Esophagus squamous epithelium (tissue), 5 donors: Measurements from ENCODE around the gene HELZ. TPM values are rescaled to one million over a fixed set of nuclear protein-coding genes. Genes with fewer than 3 reads are reported as not detected.
"Not testable (repeated sequence)": the region's sequence is repeated elsewhere in the genome, so short reads cannot be mapped to it uniquely, and the experiment has no call there.

Experiments
- DNase-seq: peaks from one replicate; lab custom pipeline; 2025; lab: John Stamatoyannopoulos, UW
- H3K27ac ChIP-seq, 4 donors: fragments of 200-600 bp; sonication (generic); one replicate each; pipeline ENCODE4 v1.5.1; 2016 to 2019; ENCODE audit warnings: mild to moderate bottlenecking in 1 of 4
- H3K27me3 ChIP-seq, 4 donors: fragments of 200-600 bp; sonication (generic); 1 replicate in 3 of 4; 2 replicates in 1 of 4; pipeline versions ENCODE4 v1.5.1 to v1.6.0; 2017 to 2021; ENCODE audit warnings: antibody characterized with exemption in 1 of 4
- H3K36me3 ChIP-seq, 3 donors: fragments of 200-600 bp; sonication (generic); one replicate each; pipeline ENCODE4 v1.5.1; 2016 to 2019
- H3K4me1 ChIP-seq, 3 donors: fragments of 200-600 bp; sonication (generic); one replicate each; pipeline ENCODE4 v1.5.1; 2017 to 2019
- H3K4me3 ChIP-seq, 4 donors: fragments of 200-600 bp; sonication (generic); 1 replicate in 3 of 4; 2 replicates in 1 of 4; pipeline ENCODE4 v1.5.1; 2016 to 2019; ENCODE audit warnings: mild to moderate bottlenecking in 2 of 4, moderate library complexity in 1 of 4
- H3K9me3 ChIP-seq, 3 donors: fragments of 200-600 bp; sonication (generic); one replicate each; pipeline ENCODE4 v1.5.1; 2016 to 2019
- CTCF ChIP-seq, 6 experiments: fragments of 450-650 bp in 4 of 6; fragments of 200-600 bp in 2 of 6; sonication (generic) in 2 of 6; IDR thresholded peaks; one replicate each; pipeline ENCODE4 v1.5.1; 2016 to 2019; ENCODE audit warnings: antibody characterized with exemption in 6 of 6, mild to moderate bottlenecking in 4 of 6, moderate library complexity in 4 of 6
- POLR2A ChIP-seq, 4 donors: fragments of 450-650 bp; IDR thresholded peaks; one replicate each; pipeline ENCODE4 v1.6.1; 2017; ENCODE audit warnings: antibody characterized with exemption in 4 of 4, mild to moderate bottlenecking in 4 of 4, moderate library complexity in 3 of 4
- WGBS, 2 donors: methylation state at CpG; one replicate each; pipeline ENCODE4 v1.1.5; 2018; 5-methylcytosine and 5-hydroxymethylcytosine counted together
- intact Hi-C: fragments of 100-400 bp; cut with DNase I; formaldehyde crosslinking; loops from one replicate; pipeline ENCODE4 v1.15.0; 2022
- total RNA-seq, 4 donors: library from RNA; depleted of rRNA; stranded (reverse); fragments of >200 nt; gene quantifications; one replicate each; pipeline ENCODE4 v1.1.0, GENCODE V29; 2016
- donor health status: DM: yes; HTN: yes; CAD: no.

HELZ gene
- total RNA-seq, 4 donors from 2014 or later = 11.4 to 42.5 (median 26.8) TPM

- H3K4me1 ChIP-seq = peaks cover 0 to 31% (median 6%) of the 10 kb centered on the region in 3 donors
- TF ChIP-seq POLR2A (IDR thresholded peaks at IDR 0.05) (no peak), CTCF (IDR thresholded peaks at IDR 0.05) (no peak)
- WGBS, 2 donors = 68 to 93% methylated on average over 3 of the region's 3 CpGs
- intact Hi-C loops = no loop called here
- H3K9me3 ChIP-seq = no peaks in the 10 kb centered on the region
- H3K27ac ChIP-seq = no peak overlapping the region
- H3K36me3 ChIP-seq = no peaks in the 10 kb centered on the region
- no peak for DNase-seq
- peaks cover 0 to 26% (median 0%) of the 10 kb centered on the region in 4 donors for H3K27me3 ChIP-seq
- no peak overlapping the region for H3K4me3 ChIP-seq
These were observed 45.2 kb upstream of the HELZ start for GRCh38 chr17:67290244-67290643.

GRCh38 chr17:67289181-67289876, 44.3 kb upstream of the HELZ start:
- TF ChIP-seq CTCF (IDR thresholded peaks at IDR 0.05) (no peak), POLR2A (IDR thresholded peaks at IDR 0.05) (no peak)
- H3K27ac ChIP-seq = peak overlapping the region in 1 of 4 donors; percentile 1
- H3K4me3 ChIP-seq = peak overlapping the region in 1 of 4 donors; percentile 47
- H3K27me3 ChIP-seq = peaks cover 0 to 29% (median 0%) of the 10 kb centered on the region in 4 donors
- no peak for DNase-seq
- H3K9me3 ChIP-seq = no peaks in the 10 kb centered on the region
- 7 to 8% methylated on average over 12 to 13 of the region's 14 CpGs for WGBS, 2 donors
- intact Hi-C loops = no loop called here
- H3K4me1 ChIP-seq = peaks cover 0 to 31% (median 6%) of the 10 kb centered on the region in 3 donors
- H3K36me3 ChIP-seq = no peaks in the 10 kb centered on the region

- peaks cover 0 to 32% (median 0%) of the 10 kb centered on the region in 4 donors for H3K27me3 ChIP-seq
- H3K36me3 ChIP-seq, H3K27ac ChIP-seq, H3K4me3 ChIP-seq, H3K9me3 ChIP-seq, intact Hi-C loops, DNase-seq: not testable (repeated sequence)
- 61 to 92% methylated on average over 3 of the region's 3 CpGs for WGBS, 2 donors
- H3K4me1 ChIP-seq = peaks cover 0 to 30% (median 6%) of the 10 kb centered on the region in 3 donors
These were observed 41.8 kb upstream of the HELZ start for GRCh38 chr17:67286826-67287225.

GRCh38 chr17:67285360-67285759, 40.4 kb upstream of the HELZ start:
- no peaks in the 10 kb centered on the region for H3K36me3 ChIP-seq
- intact Hi-C loops = no loop called here
- 53 to 71% methylated on average over 1 of the region's 1 CpG for WGBS, 2 donors
- H3K9me3 ChIP-seq = no peaks in the 10 kb centered on the region
- H3K4me1 ChIP-seq = peaks cover 0 to 37% (median 12%) of the 10 kb centered on the region in 3 donors
- DNase-seq = no peak
- no peak overlapping the region for H3K4me3 ChIP-seq
- TF ChIP-seq CTCF (IDR thresholded peaks at IDR 0.05) (no peak), POLR2A (IDR thresholded peaks at IDR 0.05) (no peak)
- H3K27me3 ChIP-seq = peaks cover 0 to 23% (median 0%) of the 10 kb centered on the region in 4 donors
- H3K27ac ChIP-seq = no peak overlapping the region

GRCh38 chr17:67283731-67284516, 38.9 kb upstream of the HELZ start:
- Histone ChIP-seq H3K4me1 (peaks cover 0 to 29% (median 6%) of the 10 kb centered on the region in 3 donors), H3K36me3 (no peaks in the 10 kb centered on the region), H3K27me3 (peaks cover 0 to 18% (median 0%) of the 10 kb centered on the region in 4 donors), H3K9me3 (no peaks in the 10 kb centered on the region), H3K4me3 (no peak overlapping the region), H3K27ac (no peak overlapping the region)
- no peak for TF ChIP-seq CTCF (IDR thresholded peaks at IDR 0.05)
- no peak for TF ChIP-seq POLR2A (IDR thresholded peaks at IDR 0.05)
- WGBS, 2 donors = 69 to 89% methylated on average over 3 to 5 of the region's 5 CpGs
- no peak for DNase-seq
- intact Hi-C loops = no loop called here
